ENCODE results near the gene WDR36. TPM values are rescaled to one million over a fixed set of nuclear protein-coding genes. Genes with fewer than 3 reads are reported as not detected.
A peak's percentile ranks its signal among the peaks of the same experiment; 100 is the strongest.

The WDR36 gene
- polyA plus RNA-seq, 3 donors: 7.2 to 8.7 (median 8.2) TPM

DNA sequence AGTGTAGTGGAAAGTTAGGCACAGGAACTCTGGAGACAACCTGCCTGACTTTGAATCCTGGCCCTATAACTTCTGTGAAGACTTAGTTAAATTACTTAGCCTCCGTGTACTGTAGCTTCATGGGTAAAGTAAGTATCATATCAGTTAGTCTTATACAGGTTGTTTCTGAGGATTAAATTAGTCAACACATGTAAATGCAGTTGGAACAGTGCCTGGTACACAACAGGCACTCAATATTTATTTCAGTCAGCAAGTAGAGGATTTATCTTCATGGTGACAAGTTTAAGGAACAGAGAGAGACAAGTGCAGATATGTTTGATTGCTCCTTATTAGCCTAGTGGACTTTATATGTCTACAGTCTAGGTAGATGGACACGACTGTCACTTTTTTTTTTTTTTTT, 17.9 kb upstream of the WDR36 start:
- peaks cover 0 to 17% of the 10 kb centered on the region in 2 donors for H3K9me3 ChIP-seq (replicated peaks in 1 of 2; ENCODE audit: control insufficient read depth in 1 of 2, insufficient read depth in 1 of 2, low read length in 2 of 2)
- no peaks in the 10 kb centered on the region for H3K79me2 ChIP-seq (ENCODE audit: insufficient read depth, low read length)
- no peak overlapping the region for H3K4me3 ChIP-seq (replicated peaks in 1 of 3; ENCODE audit: low read depth in 2 of 3, low read length in 3 of 3)
- no peak for DNase-seq
- H3K27ac ChIP-seq (ENCODE audit: low read depth in 1 of 2, low read length in 2 of 2): no peak overlapping the region
- TF ChIP-seq, protein P1, sequence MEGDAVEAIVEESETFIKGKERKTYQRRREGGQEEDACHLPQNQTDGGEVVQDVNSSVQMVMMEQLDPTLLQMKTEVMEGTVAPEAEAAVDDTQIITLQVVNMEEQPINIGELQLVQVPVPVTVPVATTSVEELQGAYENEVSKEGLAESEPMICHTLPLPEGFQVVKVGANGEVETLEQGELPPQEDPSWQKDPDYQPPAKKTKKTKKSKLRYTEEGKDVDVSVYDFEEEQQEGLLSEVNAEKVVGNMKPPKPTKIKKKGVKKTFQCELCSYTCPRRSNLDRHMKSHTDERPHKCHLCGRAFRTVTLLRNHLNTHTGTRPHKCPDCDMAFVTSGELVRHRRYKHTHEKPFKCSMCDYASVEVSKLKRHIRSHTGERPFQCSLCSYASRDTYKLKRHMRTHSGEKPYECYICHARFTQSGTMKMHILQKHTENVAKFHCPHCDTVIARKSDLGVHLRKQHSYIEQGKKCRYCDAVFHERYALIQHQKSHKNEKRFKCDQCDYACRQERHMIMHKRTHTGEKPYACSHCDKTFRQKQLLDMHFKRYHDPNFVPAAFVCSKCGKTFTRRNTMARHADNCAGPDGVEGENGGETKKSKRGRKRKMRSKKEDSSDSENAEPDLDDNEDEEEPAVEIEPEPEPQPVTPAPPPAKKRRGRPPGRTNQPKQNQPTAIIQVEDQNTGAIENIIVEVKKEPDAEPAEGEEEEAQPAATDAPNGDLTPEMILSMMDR (IDR thresholded peaks at IDR 0.05): no peak
- H3K36me3 Mint-ChIP-seq: peaks cover 0 to 4% of the 10 kb centered on the region in 2 donors
- H4K20me1 ChIP-seq (ENCODE audit: insufficient read depth, low read length): no peaks in the 10 kb centered on the region
- peaks cover 33 to 43% of the 10 kb centered on the region in 2 donors for H3K4me1 ChIP-seq (ENCODE audit: control insufficient read depth in 1 of 2, insufficient read depth in 2 of 2, low read length in 2 of 2)
- H3K9me3 Mint-ChIP-seq: peaks cover 0 to 11% (median 2%) of the 10 kb centered on the region in 7 donors
- no peak overlapping the region for H3K27ac Mint-ChIP-seq
- peak overlapping the region; percentile 77 for H3K4me2 ChIP-seq (replicated peaks; ENCODE audit: extremely low read depth, low read length, poor library complexity, severe bottlenecking)
- H3K9ac ChIP-seq (ENCODE audit: insufficient read depth, low read length, poor library complexity, severe bottlenecking): no peak overlapping the region
- no CpG with 5 or more reads among the region's 2 CpGs for WGBS (ENCODE audit: insufficient coverage)
- intact Hi-C loops (cut with micrococcal nuclease): no loop called here
- H2AFZ ChIP-seq (ENCODE audit: insufficient read depth, low read depth, low read length, poor library complexity, severe bottlenecking): no peak overlapping the region
- peak overlapping the region in 1 of 2 donors; percentile 100 for H3K4me3 Mint-ChIP-seq
- peaks cover 43 to 53% (median 46%) of the 10 kb centered on the region in 3 donors for H3K27me3 Mint-ChIP-seq (ENCODE audit: low read depth in 3 of 3)
- H3K4me1 Mint-ChIP-seq: peaks cover 62% of the 10 kb centered on the region
- peaks cover 42 to 51% of the 10 kb centered on the region in 2 donors for H3K27me3 ChIP-seq (ENCODE audit: control insufficient read depth in 2 of 2, insufficient read depth in 2 of 2, low read length in 2 of 2)
- H3K36me3 ChIP-seq (replicated peaks in 1 of 2; ENCODE audit: control insufficient read depth in 1 of 2, insufficient read depth in 2 of 2, low read length in 2 of 2): no peaks in the 10 kb centered on the region

DNA sequence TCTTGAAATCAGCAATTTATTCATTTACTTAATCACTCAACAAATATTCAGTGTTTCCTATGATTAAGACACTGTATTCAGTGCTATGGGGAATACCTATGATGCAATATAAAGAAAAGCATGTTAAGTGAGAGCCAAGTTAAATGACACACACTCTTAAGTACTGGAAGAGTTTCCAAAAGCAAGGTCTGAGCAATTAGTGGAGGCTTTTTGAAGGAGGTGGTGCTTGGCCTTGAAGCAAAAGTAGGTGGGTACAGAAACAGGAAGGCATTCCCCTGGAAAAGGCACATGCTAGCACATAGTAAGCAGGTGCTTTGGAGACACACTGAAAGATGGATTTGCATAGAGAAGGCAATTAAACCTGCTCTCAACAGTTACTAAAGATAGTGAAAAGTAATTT, 16.6 kb upstream of the WDR36 start:
- Mint-ChIP-seq H3K4me1 (peaks cover 57% of the 10 kb centered on the region), H3K4me3 (no peak overlapping the region), H3K9me3 (peaks cover 0 to 7% (median 2%) of the 10 kb centered on the region in 7 donors), H3K27me3 (ENCODE audit: low read depth in 3 of 3) (peaks cover 31 to 40% (median 33%) of the 10 kb centered on the region in 3 donors), H3K36me3 (peaks cover 0 to 2% of the 10 kb centered on the region in 2 donors), H3K27ac (peak overlapping the region; percentile 15 to 84 (median 52))
- Histone ChIP-seq H4K20me1 (ENCODE audit: insufficient read depth, low read length) (no peaks in the 10 kb centered on the region), H3K36me3 (replicated peaks in 1 of 2; ENCODE audit: control insufficient read depth in 1 of 2, insufficient read depth in 2 of 2, low read length in 2 of 2) (no peaks in the 10 kb centered on the region), H2AFZ (ENCODE audit: insufficient read depth, low read depth, low read length, poor library complexity, severe bottlenecking) (no peak overlapping the region), H3K4me3 (replicated peaks in 1 of 3; ENCODE audit: low read depth in 2 of 3, low read length in 3 of 3) (peak overlapping the region in 1 of 3 experiments; percentile 54), H3K9me3 (replicated peaks in 1 of 2; ENCODE audit: control insufficient read depth in 1 of 2, insufficient read depth in 1 of 2, low read length in 2 of 2) (peaks cover 0 to 11% of the 10 kb centered on the region in 2 donors), H3K4me1 (ENCODE audit: control insufficient read depth in 1 of 2, insufficient read depth in 2 of 2, low read length in 2 of 2) (peaks cover 33 to 43% of the 10 kb centered on the region in 2 donors), H3K4me2 (replicated peaks; ENCODE audit: extremely low read depth, low read length, poor library complexity, severe bottlenecking) (no peak overlapping the region), H3K27ac (ENCODE audit: low read depth in 1 of 2, low read length in 2 of 2) (peak overlapping the region in 1 of 2 donors; percentile 42), H3K9ac (ENCODE audit: insufficient read depth, low read length, poor library complexity, severe bottlenecking) (no peak overlapping the region), H3K27me3 (ENCODE audit: control insufficient read depth in 2 of 2, insufficient read depth in 2 of 2, low read length in 2 of 2) (peaks cover 29 to 38% of the 10 kb centered on the region in 2 donors), H3K79me2 (ENCODE audit: insufficient read depth, low read length) (no peaks in the 10 kb centered on the region)
- TF ChIP-seq, protein P1 (IDR thresholded peaks at IDR 0.05): no peak
- intact Hi-C loops (cut with micrococcal nuclease): no loop called here
- DNase-seq: peak in 1 of 3 donors; percentile 58

All from CD14-positive monocyte (primary cell).